H9 (cell line): ENCODE data around the gene LRP1B. TPM values are rescaled to one million over a fixed set of nuclear protein-coding genes. Genes with fewer than 3 reads are reported as not detected.

ENCODE experiments used
- DNase-seq: peaks from one replicate; pipeline ENCODE4 v3.0.0-alpha.2; 2017
- H2AFZ ChIP-seq: one replicate; pipeline ENCODE4 v1.6.1; 2013; ENCODE audit warnings: mild to moderate bottlenecking, low read length, control low read depth, moderate library complexity
- H2AK5ac ChIP-seq: 2 replicates; pipeline ENCODE4 v1.6.1; 2013; ENCODE audit warnings: low read length, control low read depth, mixed read lengths; ENCODE audit not compliant: insufficient read length
- H2BK120ac ChIP-seq: one replicate; pipeline ENCODE4 v1.6.1; 2013; ENCODE audit warnings: low read depth, mild to moderate bottlenecking, low read length, control low read depth, inconsistent platforms; ENCODE audit not compliant: poor library complexity, severe bottlenecking
- H2BK12ac ChIP-seq: 2 replicates; pipeline ENCODE4 v1.6.1; 2013; ENCODE audit warnings: low read length, control low read depth, mixed read lengths, low read depth; ENCODE audit not compliant: insufficient read length
- H2BK15ac ChIP-seq: 2 replicates; pipeline ENCODE4 v1.6.1; 2013; ENCODE audit warnings: low read depth, low read length, control low read depth
- H2BK20ac ChIP-seq: one replicate; pipeline ENCODE4 v1.6.1; 2013; ENCODE audit warnings: low read depth, mild to moderate bottlenecking, low read length, control low read depth, inconsistent platforms; ENCODE audit not compliant: poor library complexity, severe bottlenecking
- H2BK5ac ChIP-seq: 2 replicates; pipeline ENCODE4 v1.6.1; 2013; ENCODE audit warnings: low read length, control low read depth, mixed read lengths; ENCODE audit not compliant: insufficient read length
- H3K14ac ChIP-seq: 2 replicates; pipeline ENCODE4 v1.6.1; 2013; ENCODE audit warnings: low read length, control low read depth; ENCODE audit not compliant: insufficient read depth
- H3K18ac ChIP-seq: 2 replicates; pipeline ENCODE4 v1.6.1; 2013; ENCODE audit warnings: low read depth, mild to moderate bottlenecking, mixed read lengths, low read length, control low read depth; ENCODE audit not compliant: insufficient read length
- H3K23ac ChIP-seq: 2 replicates; pipeline ENCODE4 v1.6.1; 2013; ENCODE audit warnings: low read length, control low read depth, mixed read lengths, low read depth; ENCODE audit not compliant: insufficient read length
- H3K23me2 ChIP-seq: 2 replicates; pipeline ENCODE4 v1.6.1; 2013; ENCODE audit warnings: low read depth, mild to moderate bottlenecking, mixed read lengths, low read length, control low read depth; ENCODE audit not compliant: insufficient read length, poor library complexity, severe bottlenecking
- H3K27ac ChIP-seq: 2 replicates; pipeline ENCODE4 v1.5.1; 2013; ENCODE audit warnings: low read length, control low read depth, mixed read lengths, low read depth; ENCODE audit not compliant: insufficient read length
- H3K27me3 ChIP-seq: 2 replicates; pipeline ENCODE4 v1.6.1; 2013; ENCODE audit warnings: low read length, control low read depth, inconsistent platforms; ENCODE audit not compliant: insufficient read depth
- H3K4ac ChIP-seq: 2 replicates; pipeline ENCODE4 v1.6.1; 2013; ENCODE audit warnings: low read depth, mild to moderate bottlenecking, control low read depth, inconsistent platforms, low read length, moderate library complexity
- H3K4me1 ChIP-seq: 2 replicates; pipeline ENCODE4 v1.6.1; 2013; ENCODE audit warnings: low read length, control low read depth, inconsistent platforms; ENCODE audit not compliant: insufficient read depth
- H3K4me2 ChIP-seq: 2 replicates; pipeline ENCODE4 v1.6.1; 2013; ENCODE audit warnings: low read length, control low read depth, mixed read lengths; ENCODE audit not compliant: insufficient read length, insufficient read depth
- H3K56ac ChIP-seq: 2 replicates; pipeline ENCODE4 v1.6.1; 2013; ENCODE audit warnings: low read depth, mild to moderate bottlenecking, mixed read lengths, low read length, control low read depth; ENCODE audit not compliant: insufficient read length
- H3K79me1 ChIP-seq: 2 replicates; pipeline ENCODE4 v1.6.1; 2013; ENCODE audit warnings: low read depth, mild to moderate bottlenecking, moderate library complexity, low read length, control low read depth, inconsistent platforms; ENCODE audit not compliant: insufficient read depth, poor library complexity, severe bottlenecking
- H3K79me2 ChIP-seq: 2 replicates; pipeline ENCODE4 v1.6.1; 2013; ENCODE audit warnings: low read length, control low read depth, inconsistent platforms; ENCODE audit not compliant: insufficient read depth
- H3K9ac ChIP-seq: 2 replicates; pipeline ENCODE4 v1.6.1; 2013; ENCODE audit warnings: low read length, control low read depth, mixed read lengths; ENCODE audit not compliant: insufficient read length; ENCODE audit errors: extremely low read depth
- H3K9me3 ChIP-seq: one replicate; pipeline ENCODE4 v1.6.1; 2013; ENCODE audit warnings: low read depth, low read length, inconsistent platforms; ENCODE audit not compliant: control insufficient read depth
- H3T11ph ChIP-seq: one replicate; pipeline ENCODE4 v1.6.1; 2013; ENCODE audit warnings: mild to moderate bottlenecking, low read length, control low read depth, inconsistent platforms
- H4K20me1 ChIP-seq: one replicate; pipeline ENCODE4 v1.6.1; 2013; ENCODE audit not compliant: control insufficient read depth, insufficient read length, insufficient read depth
- H4K5ac ChIP-seq: 2 replicates; pipeline ENCODE4 v1.6.1; 2013; ENCODE audit warnings: low read depth, mild to moderate bottlenecking, mixed read lengths, low read length, control low read depth; ENCODE audit not compliant: insufficient read length
- H4K8ac ChIP-seq: replicated peaks from 2 replicates; pipeline ENCODE4 v1.6.1; 2013; ENCODE audit warnings: low read length, control low read depth, mixed read lengths, low read depth; ENCODE audit not compliant: insufficient read length
- H4K91ac ChIP-seq: 2 replicates; pipeline ENCODE4 v1.6.1; 2013; ENCODE audit warnings: low read depth, mild to moderate bottlenecking, moderate library complexity, mixed read lengths, low read length, control low read depth; ENCODE audit not compliant: insufficient read length
- H3K27ac Mint-ChIP-seq, 3 experiments: 2 replicates in 2 of 3; 3 replicates in 1 of 3; pipeline ENCODE4 v1.8.0; 2020 to 2021; ENCODE audit warnings: mixed read lengths in 3 of 3, mild to moderate bottlenecking in 1 of 3, moderate library complexity in 1 of 3
- H3K27me3 Mint-ChIP-seq: 2 replicates; pipeline ENCODE4 v1.8.0; 2021; ENCODE audit warnings: low read depth, mild to moderate bottlenecking, moderate library complexity, mixed read lengths
- H3K36me3 Mint-ChIP-seq, 3 experiments: 2 replicates in 2 of 3; 3 replicates in 1 of 3; pipeline ENCODE4 v1.8.0; 2020 to 2021; ENCODE audit warnings: low read depth in 3 of 3, mixed read lengths in 3 of 3; ENCODE audit not compliant: insufficient read depth in 1 of 3
- H3K4me1 Mint-ChIP-seq, 2 experiments: 2 replicates each; pipeline ENCODE4 v1.8.0; 2020; ENCODE audit warnings: mixed read lengths in 2 of 2
- H3K4me3 Mint-ChIP-seq, 2 experiments: 2 replicates in 1 of 2; 3 replicates in 1 of 2; pipeline ENCODE4 v1.8.0; 2020 to 2021; ENCODE audit warnings: mild to moderate bottlenecking in 2 of 2, mixed read lengths in 2 of 2, moderate library complexity in 1 of 2
- H3K9me3 Mint-ChIP-seq, 2 experiments: 2 replicates in 1 of 2; 3 replicates in 1 of 2; pipeline ENCODE4 v1.8.0; 2020; ENCODE audit warnings: mild to moderate bottlenecking in 2 of 2, mixed read lengths in 2 of 2, moderate library complexity in 1 of 2
- CTCF ChIP-seq: fragments of 200-600 bp; sonication (generic); conservative IDR thresholded peaks from 3 replicates; pipeline ENCODE4 v1.8.0; 2021; ENCODE audit warnings: antibody characterized with exemption, mild to moderate bottlenecking
- WGBS: extraction: QIAGEN DNeasy Blood & Tissue Kit; methylation state at CpG from one replicate; pipeline ENCODE4 v1.1.7; 2013; ENCODE audit warnings: missing lambda C conversion rate, low lambda C conversion rate, mixed read lengths; ENCODE audit not compliant: insufficient read length; ENCODE audit errors: extremely low coverage; 5-methylcytosine and 5-hydroxymethylcytosine counted together
- total RNA-seq: library from RNA; stranded (reverse); gene quantifications from 2 replicates; pipeline ENCODE4 v1.2.1, GENCODE V29; 2021

The LRP1B gene
- total RNA-seq, 1 experiment from 2014 or later, result not detected

- Histone ChIP-seq H3K27me3 (no peaks in the 10 kb centered on the region), H4K20me1 (no peaks in the 10 kb centered on the region), H2BK15ac (no peak overlapping the region), H4K8ac (no peak overlapping the region), H2AK5ac (no peak overlapping the region), H3K79me2 (no peaks in the 10 kb centered on the region), H2BK20ac (no peak overlapping the region), H3K4me1 (no peaks in the 10 kb centered on the region), H3K4me2 (no peak overlapping the region), H3T11ph (no peak overlapping the region), H4K5ac (no peak overlapping the region), H3K9me3 (no peaks in the 10 kb centered on the region), H3K9ac (no peak overlapping the region), H4K91ac (no peak overlapping the region), H2BK12ac (no peak overlapping the region), H3K56ac (no peak overlapping the region), H3K79me1 (no peaks in the 10 kb centered on the region), H2BK5ac (no peak overlapping the region), H2BK120ac (no peak overlapping the region), H2AFZ (no peak overlapping the region), H3K23me2 (no peaks in the 10 kb centered on the region), H3K23ac (no peak overlapping the region), H3K27ac (no peak overlapping the region), H3K4ac (no peak overlapping the region), H3K18ac (no peak overlapping the region), H3K14ac (no peak overlapping the region)
- H3K9me3 Mint-ChIP-seq, result no peaks in the 10 kb centered on the region; a peak in 1 of 5 replicates
- peak; percentile 38 for DNase-seq
- TF ChIP-seq CTCF, result peak; percentile 30; the same call in 1 of the 3 replicates
- H3K27me3 Mint-ChIP-seq, result no peaks in the 10 kb centered on the region
- H3K27ac Mint-ChIP-seq, result no peak overlapping the region
- H3K4me1 Mint-ChIP-seq, result no peaks in the 10 kb centered on the region
- no peak overlapping the region for H3K4me3 Mint-ChIP-seq
- WGBS, result no CpG with 5 or more reads among the region's 3 CpGs
- H3K36me3 Mint-ChIP-seq, result no peaks in the 10 kb centered on the region
These were observed 1434.4 kb downstream of the LRP1B start for GRCh38 chr2:140696449-140696848.
